Neutrophil (primary cell): ENCODE data around the gene UBXN10.

Experiments
- H3K27ac ChIP-seq: fragments of 200-600 bp; sonication (generic); 2 replicates; pipeline ENCODE4 v1.5.1; 2016; ENCODE audit warnings: mild to moderate bottlenecking, moderate library complexity
- H3K27me3 ChIP-seq: fragments of 200-600 bp; sonication (generic); 2 replicates; pipeline ENCODE4 v1.6.0; 2016; ENCODE audit warnings: mild to moderate bottlenecking
- H3K36me3 ChIP-seq: fragments of 200-600 bp; sonication (generic); 2 replicates; pipeline ENCODE4 v1.5.1; 2017
- H3K4me1 ChIP-seq, 2 experiments: fragments of 200-600 bp in 1 of 2; sonication (generic) in 1 of 2; 1 replicate in 1 of 2; 2 replicates in 1 of 2; pipeline versions ENCODE4 v1.5.1 to v1.6.1; 2013 to 2016; ENCODE audit warnings: low read depth in 1 of 2, low read length in 1 of 2, mild to moderate bottlenecking in 1 of 2, moderate library complexity in 1 of 2; ENCODE audit not compliant: control insufficient read depth in 1 of 2, insufficient read depth in 1 of 2
- H3K4me3 ChIP-seq, 2 experiments: fragments of 200-600 bp in 1 of 2; sonication (generic) in 1 of 2; 1 replicate in 1 of 2; 2 replicates in 1 of 2; pipeline ENCODE4 v1.5.1; 2013 to 2016; ENCODE audit warnings: low read depth in 1 of 2, low read length in 1 of 2, mild to moderate bottlenecking in 1 of 2, moderate library complexity in 1 of 2
- H3K9me3 ChIP-seq: fragments of 200-600 bp; sonication (generic); 2 replicates; pipeline ENCODE4 v1.5.1; 2016
- CTCF ChIP-seq: fragments of 200-600 bp; sonication (generic); IDR thresholded peaks from 2 replicates; pipeline ENCODE4 v1.5.1; 2016; ENCODE audit warnings: antibody characterized with exemption

UBXN10 gene

GRCh38 chr1:20143318-20143717, 42.6 kb upstream of the UBXN10 start:
- no peak for TF ChIP-seq CTCF
- Histone ChIP-seq H3K36me3 (no peaks in the 10 kb centered on the region), H3K4me1 (no peaks in the 10 kb centered on the region), H3K27ac (no peak overlapping the region), H3K9me3 (no peaks in the 10 kb centered on the region), H3K4me3 (no peak overlapping the region), H3K27me3 (no peaks in the 10 kb centered on the region)

- H3K27ac ChIP-seq = no peak overlapping the region
- no peaks in the 10 kb centered on the region for H3K9me3 ChIP-seq
- TF ChIP-seq CTCF = no peak
- H3K27me3 ChIP-seq = no peaks in the 10 kb centered on the region
- H3K4me1 ChIP-seq = no peaks in the 10 kb centered on the region
- no peaks in the 10 kb centered on the region for H3K36me3 ChIP-seq
- no peak overlapping the region for H3K4me3 ChIP-seq
Observed at GRCh38 chr1:20143734-20144565, 41.9 kb upstream of the UBXN10 start.

- H3K27ac ChIP-seq = no peak overlapping the region
- peaks cover 6% of the 10 kb centered on the region for H3K27me3 ChIP-seq
- H3K4me3 ChIP-seq = no peak overlapping the region
- H3K9me3 ChIP-seq = no peaks in the 10 kb centered on the region
- peaks cover 0 to 3% of the 10 kb centered on the region in 2 experiments for H3K4me1 ChIP-seq
- no peak for TF ChIP-seq CTCF
- no peaks in the 10 kb centered on the region for H3K36me3 ChIP-seq
Observed at GRCh38 chr1:20147846-20148570, 37.9 kb upstream of the UBXN10 start.

- no peaks in the 10 kb centered on the region for H3K36me3 ChIP-seq
- H3K9me3 ChIP-seq = no peaks in the 10 kb centered on the region
- no peak overlapping the region for H3K27ac ChIP-seq
- H3K4me1 ChIP-seq = peaks cover 0 to 3% of the 10 kb centered on the region in 2 experiments
- no peak overlapping the region for H3K4me3 ChIP-seq
- H3K27me3 ChIP-seq = peaks cover 6% of the 10 kb centered on the region
- TF ChIP-seq CTCF = no peak
Observed at GRCh38 chr1:20148571-20149500, 37.1 kb upstream of the UBXN10 start.

- Histone ChIP-seq H3K36me3 (no peaks in the 10 kb centered on the region), H3K27ac (no peak overlapping the region), H3K27me3 (peaks cover 6% of the 10 kb centered on the region), H3K9me3 (no peaks in the 10 kb centered on the region), H3K4me3 (no peak overlapping the region), H3K4me1 (peaks cover 0 to 3% of the 10 kb centered on the region in 2 experiments)
- TF ChIP-seq CTCF = no peak
Observed at GRCh38 chr1:20149601-20150325, 36.1 kb upstream of the UBXN10 start.
